Activated T-cell treated with anti-CD3 and anti-CD28 coated beads, Interleukin-2, amount 50 U/mL, for 72 hours (primary cell): ENCODE data around the gene INPP4B. TPM values are rescaled to one million over a fixed set of nuclear protein-coding genes. Genes with fewer than 3 reads are reported as not detected.

Experiments used
- ATAC-seq, 2 donors: fragments of 150-1000 bp; cut with Tn5 transposase; replicated peaks in 1 of 2; 2 replicates each; pipeline ENCODE4 v1.10.0; 2021; ENCODE audit warnings: moderate library complexity in 2 of 2, mild to moderate bottlenecking in 1 of 2
- DNase-seq, 2 donors: peaks; one replicate each; pipeline ENCODE4 v3.0.0; 2021 to 2022; ENCODE audit warnings: mixed read lengths in 1 of 2
- H3K27ac Mint-ChIP-seq: one replicate; pipeline ENCODE4 v1.8.0; 2022; ENCODE audit warnings: mild to moderate bottlenecking, moderate library complexity, mixed read lengths
- H3K27me3 Mint-ChIP-seq: one replicate; pipeline ENCODE4 v1.8.0; 2022; ENCODE audit warnings: low read depth, mixed read lengths
- H3K36me3 Mint-ChIP-seq, 2 donors: one replicate each; pipeline ENCODE4 v1.8.0; 2022; ENCODE audit warnings: mixed read lengths in 2 of 2, mild to moderate bottlenecking in 1 of 2; ENCODE audit not compliant: insufficient read depth in 2 of 2
- H3K4me1 Mint-ChIP-seq: one replicate; pipeline ENCODE4 v1.8.0; 2022; ENCODE audit warnings: low read depth, mixed read lengths
- H3K4me3 Mint-ChIP-seq, 2 donors: one replicate each; pipeline ENCODE4 v1.8.0; 2022; ENCODE audit warnings: mild to moderate bottlenecking in 2 of 2, mixed read lengths in 2 of 2, moderate library complexity in 2 of 2
- H3K9me3 Mint-ChIP-seq, 2 donors: one replicate each; pipeline ENCODE4 v1.8.0; 2022; ENCODE audit warnings: mixed read lengths in 2 of 2
- total RNA-seq, 2 donors: library from RNA; stranded (reverse); gene quantifications; one replicate each; pipeline ENCODE4 v1.2.3, GENCODE V29; 2022

Gene INPP4B
- total RNA-seq, 2 donors from 2014 or later = 64.9 to 67.3 TPM

DNA sequence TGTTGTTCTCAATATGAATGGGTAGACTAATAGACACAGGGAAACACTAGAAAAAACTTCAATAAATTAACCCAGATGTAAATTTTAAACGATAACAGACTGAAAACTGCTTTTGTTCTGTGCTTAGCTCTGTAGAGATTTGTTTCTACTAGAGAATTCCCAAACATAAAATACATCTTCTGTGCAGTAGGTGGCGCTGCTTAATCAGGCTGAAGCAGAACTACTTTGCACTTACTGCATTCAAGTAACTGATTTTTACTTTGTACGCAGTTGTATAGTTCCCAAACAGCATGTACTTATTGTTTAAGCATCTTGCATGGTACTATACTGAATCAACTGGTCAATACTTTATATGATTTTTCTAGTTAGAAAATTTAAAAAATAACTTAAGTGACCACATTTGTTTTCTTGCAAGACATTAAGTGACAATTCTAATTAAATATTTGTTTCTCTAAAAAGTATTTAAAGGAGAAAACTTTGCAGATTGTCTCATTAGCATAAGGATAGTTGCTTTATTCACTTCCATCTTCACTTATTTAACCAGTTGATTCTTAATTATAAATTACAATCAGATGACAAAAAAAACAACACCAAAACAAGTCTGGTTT is 719.1 kb downstream of the INPP4B start:
- DNase-seq = peak; percentile 55 to 67
- Mint-ChIP-seq H3K36me3 (peaks cover 5 to 6% of the 10 kb centered on the region in 2 donors), H3K4me3 (no peak overlapping the region), H3K9me3 (no peaks in the 10 kb centered on the region), H3K27ac (no peak overlapping the region), H3K27me3 (no peaks in the 10 kb centered on the region), H3K4me1 (peaks cover 21% of the 10 kb centered on the region)
- ATAC-seq = peak; percentile 39 to 50

DNA sequence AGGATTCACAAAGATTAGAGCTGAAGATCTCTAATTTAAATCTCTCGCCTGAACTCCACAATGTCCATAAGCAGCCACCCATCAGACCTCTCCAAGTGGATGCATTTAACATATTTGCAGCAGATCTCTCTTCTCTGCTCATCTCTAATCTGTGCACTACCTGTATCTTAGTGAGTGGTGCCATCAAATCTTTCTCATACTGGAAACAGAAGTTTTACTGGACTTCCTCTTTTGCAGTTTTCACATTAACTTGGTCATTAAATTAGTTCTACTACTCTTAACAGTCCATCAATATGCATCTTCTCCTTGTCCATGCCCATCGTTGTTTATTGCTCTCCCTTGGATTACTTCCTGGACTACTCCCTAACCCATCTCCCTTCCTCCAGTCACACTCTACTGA is 721.2 kb downstream of the INPP4B start:
- no peak overlapping the region for H3K27ac Mint-ChIP-seq

DNA sequence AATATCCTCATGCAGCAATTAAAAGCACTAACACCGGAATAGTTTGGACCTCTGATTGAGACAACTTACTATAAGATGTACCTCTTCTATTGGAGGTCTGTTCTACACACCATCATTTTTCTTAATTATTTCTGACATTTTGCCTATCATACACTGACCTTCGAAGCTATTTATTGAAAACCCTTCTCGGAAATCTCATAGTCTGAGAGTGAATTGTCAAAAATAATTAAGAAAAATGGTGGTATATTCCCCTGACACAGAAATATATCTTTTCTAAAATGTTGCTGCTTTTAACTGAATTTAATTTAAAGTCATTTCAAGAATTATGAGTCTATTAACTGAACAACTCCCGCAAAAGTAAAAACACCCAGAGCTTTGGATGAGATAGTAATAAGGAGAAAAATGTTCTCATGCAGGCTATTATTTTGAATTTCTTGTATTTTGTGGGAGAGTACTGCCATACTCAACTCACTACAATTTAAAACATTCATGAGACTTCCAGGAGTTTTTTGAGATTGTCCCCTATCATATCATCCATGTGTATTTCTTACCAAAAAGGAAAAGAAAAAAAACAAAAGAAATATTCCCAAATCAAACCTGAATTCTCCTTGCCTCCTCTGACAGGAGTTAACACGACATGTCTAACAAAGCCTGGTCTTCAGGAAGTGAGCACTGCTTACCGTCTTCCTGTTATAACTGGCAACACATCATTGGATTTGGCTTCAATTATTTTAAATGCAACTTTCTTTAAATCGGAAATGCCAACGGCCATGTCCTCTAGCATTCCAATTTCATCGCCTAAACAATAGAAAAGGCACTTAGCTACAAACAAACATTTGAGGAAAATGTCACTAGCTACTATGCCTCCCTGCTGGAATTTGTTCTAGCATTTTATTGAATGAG is 724.4 kb downstream of the INPP4B start:
- H3K27me3 Mint-ChIP-seq = no peaks in the 10 kb centered on the region
- peaks cover 12% of the 10 kb centered on the region for H3K4me1 Mint-ChIP-seq
- H3K27ac Mint-ChIP-seq = peak overlapping the region; percentile 86
- no peak overlapping the region for H3K4me3 Mint-ChIP-seq
- DNase-seq (no peak), ATAC-seq (no peak)
- peaks cover 25 to 39% of the 10 kb centered on the region in 2 donors for H3K36me3 Mint-ChIP-seq
- peaks cover 0 to 2% of the 10 kb centered on the region in 2 donors for H3K9me3 Mint-ChIP-seq

More for the DNA sequence above, 721.2 kb downstream of the INPP4B start:
- Mint-ChIP-seq H3K4me1 (peaks cover 12% of the 10 kb centered on the region), H3K27me3 (no peaks in the 10 kb centered on the region), H3K36me3 (peaks cover 13 to 19% of the 10 kb centered on the region in 2 donors), H3K9me3 (no peaks in the 10 kb centered on the region), H3K4me3 (no peak overlapping the region)
- DNase-seq (no peak), ATAC-seq (no peak)

DNA sequence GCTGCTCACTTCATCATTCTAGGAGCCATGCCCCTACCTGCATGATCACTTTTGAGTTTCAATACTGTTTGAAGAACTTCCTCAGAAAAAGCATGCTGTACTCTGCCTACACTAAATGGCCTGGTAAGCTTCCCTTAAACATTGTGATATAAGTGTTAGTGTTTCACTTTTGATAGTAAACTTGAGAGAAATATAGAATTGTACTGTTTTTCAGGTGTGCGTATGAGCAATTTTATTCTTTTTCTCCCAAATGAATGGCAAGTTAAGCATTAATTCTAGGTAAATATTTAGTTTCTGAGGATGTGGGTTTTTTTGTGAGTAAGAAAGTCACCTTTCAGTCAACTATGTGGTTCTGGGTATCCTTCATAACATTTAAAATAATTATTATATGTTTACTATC is 725.2 kb downstream of the INPP4B start:
- no peak overlapping the region for H3K4me3 Mint-ChIP-seq
- H3K27ac Mint-ChIP-seq = peak overlapping the region; percentile 10
- peaks cover 17% of the 10 kb centered on the region for H3K4me1 Mint-ChIP-seq
- ATAC-seq = peak; percentile 49 to 53
- peaks cover 0 to 2% of the 10 kb centered on the region in 2 donors for H3K9me3 Mint-ChIP-seq
- no peaks in the 10 kb centered on the region for H3K27me3 Mint-ChIP-seq
- DNase-seq = no peak
- peaks cover 27 to 43% of the 10 kb centered on the region in 2 donors for H3K36me3 Mint-ChIP-seq

DNA sequence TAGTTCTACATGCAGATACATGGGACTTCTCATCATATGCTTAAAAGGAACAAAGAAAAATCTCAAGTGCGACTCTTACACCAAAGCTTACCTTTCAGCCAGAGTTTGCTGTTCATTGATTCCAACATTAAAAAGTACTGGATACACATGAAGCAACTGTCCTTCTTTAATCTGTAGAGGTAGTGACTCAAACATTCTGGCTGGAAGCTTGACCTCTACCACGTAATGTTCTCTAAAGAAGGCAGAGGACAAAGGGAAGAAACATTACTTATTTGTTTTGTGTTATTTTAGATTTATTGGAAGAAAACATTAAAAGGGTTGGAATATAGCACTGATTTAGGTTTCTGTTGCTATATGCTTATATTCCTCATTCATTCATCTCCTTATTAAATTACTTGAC is 733.6 kb downstream of the INPP4B start:
- Mint-ChIP-seq H3K27ac (no peak overlapping the region), H3K27me3 (no peaks in the 10 kb centered on the region), H3K9me3 (no peaks in the 10 kb centered on the region), H3K36me3 (peaks cover 13 to 39% of the 10 kb centered on the region in 2 donors), H3K4me1 (peaks cover 8% of the 10 kb centered on the region), H3K4me3 (no peak overlapping the region)
- DNase-seq = no peak
- ATAC-seq = no peak

DNA sequence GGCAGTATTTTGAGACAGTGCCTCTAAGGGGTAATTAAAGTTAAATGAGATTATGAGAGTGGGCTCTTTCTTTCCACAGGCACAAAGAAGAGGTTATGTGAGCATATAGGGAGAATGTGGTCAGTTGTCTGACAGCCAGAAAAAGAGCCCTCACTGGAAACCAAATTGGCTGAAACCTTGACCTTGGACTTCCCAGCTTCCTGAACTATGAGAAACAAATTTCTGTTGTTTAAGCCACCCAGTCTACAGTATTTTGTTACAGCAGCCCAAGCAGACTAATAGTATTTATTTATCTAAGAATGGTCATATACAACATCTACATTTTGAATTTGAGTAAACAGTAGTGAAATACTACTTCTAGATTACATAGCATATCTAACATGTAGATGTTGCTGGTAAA is 736.0 kb downstream of the INPP4B start:
- H3K27ac Mint-ChIP-seq = no peak overlapping the region

DNA sequence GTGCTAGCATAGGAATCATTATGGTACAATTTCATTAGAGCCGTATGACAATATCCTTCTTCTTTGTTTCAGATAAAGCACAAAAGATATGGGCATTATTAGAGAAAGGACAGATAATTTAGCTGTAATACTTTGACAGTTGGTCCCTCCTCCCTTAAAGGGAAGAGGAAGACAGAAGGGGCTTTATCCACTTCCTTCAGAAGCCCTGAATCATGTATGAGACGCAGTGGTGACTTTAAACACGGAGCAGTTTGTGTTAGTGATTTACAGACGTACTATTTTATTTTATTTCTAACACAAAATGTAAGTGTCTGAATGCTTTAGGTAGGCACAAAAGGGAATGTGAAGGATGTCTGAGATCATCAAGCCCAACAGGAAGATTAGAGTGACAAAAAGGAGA is 742.1 kb downstream of the INPP4B start:
- no peak for ATAC-seq
- no peaks in the 10 kb centered on the region for H3K27me3 Mint-ChIP-seq
- peaks cover 5 to 18% of the 10 kb centered on the region in 2 donors for H3K36me3 Mint-ChIP-seq
- no peaks in the 10 kb centered on the region for H3K4me1 Mint-ChIP-seq
- DNase-seq = no peak
- H3K27ac Mint-ChIP-seq = no peak overlapping the region
- H3K9me3 Mint-ChIP-seq = no peaks in the 10 kb centered on the region
- H3K4me3 Mint-ChIP-seq = no peak overlapping the region

More for the DNA sequence above, 736.0 kb downstream of the INPP4B start:
- no peak for DNase-seq
- Mint-ChIP-seq H3K36me3 (peaks cover 11 to 25% of the 10 kb centered on the region in 2 donors), H3K9me3 (no peaks in the 10 kb centered on the region), H3K4me3 (no peak overlapping the region), H3K4me1 (no peaks in the 10 kb centered on the region), H3K27me3 (no peaks in the 10 kb centered on the region)
- no peak for ATAC-seq

DNA sequence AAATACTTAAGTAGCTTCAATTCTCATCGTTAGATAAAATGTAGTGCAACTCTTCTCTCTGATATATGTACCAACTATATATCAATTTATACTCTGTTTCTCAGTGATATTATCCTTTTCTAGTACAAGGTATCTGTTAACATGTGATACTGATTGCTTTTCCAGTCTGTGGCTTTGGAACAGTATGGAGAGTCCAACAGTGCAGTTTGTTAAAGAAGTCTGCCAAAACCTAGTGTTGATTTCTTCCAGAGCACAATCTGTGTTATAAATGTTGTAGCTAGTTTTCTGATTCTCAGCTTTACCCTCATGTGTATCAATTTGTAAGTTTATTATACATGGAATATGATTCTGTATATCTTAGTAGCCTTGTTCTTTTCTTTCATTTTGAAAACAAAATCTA is 744.7 kb downstream of the INPP4B start:
- Mint-ChIP-seq H3K27me3 (no peaks in the 10 kb centered on the region), H3K4me1 (no peaks in the 10 kb centered on the region), H3K9me3 (no peaks in the 10 kb centered on the region), H3K27ac (no peak overlapping the region), H3K4me3 (no peak overlapping the region), H3K36me3 (peaks cover 2 to 12% of the 10 kb centered on the region in 2 donors)
- DNase-seq (no peak), ATAC-seq (no peak)

DNA sequence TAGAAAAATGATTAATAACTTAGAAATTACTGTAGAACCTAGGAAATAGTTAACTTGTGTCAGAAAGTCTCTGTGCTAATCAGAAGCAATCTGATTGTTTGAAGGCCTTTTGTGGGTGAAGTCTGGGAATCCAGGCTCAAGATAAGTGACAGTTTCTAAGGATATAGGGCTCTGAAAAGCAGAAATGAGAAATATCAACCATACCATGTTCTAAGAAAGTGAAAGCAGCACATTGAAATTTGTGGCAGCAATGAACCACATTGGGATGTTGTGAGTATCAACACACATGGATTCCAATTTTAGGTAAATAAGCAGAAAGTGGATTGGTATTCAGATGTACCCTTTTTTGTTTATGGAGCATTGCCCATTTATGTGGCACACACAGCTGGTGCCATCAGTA is 745.2 kb downstream of the INPP4B start:
- Mint-ChIP-seq H3K27ac (no peak overlapping the region), H3K4me1 (no peaks in the 10 kb centered on the region), H3K36me3 (peaks cover 2 to 13% of the 10 kb centered on the region in 2 donors), H3K27me3 (no peaks in the 10 kb centered on the region), H3K4me3 (no peak overlapping the region), H3K9me3 (no peaks in the 10 kb centered on the region)
- no peak for DNase-seq
- ATAC-seq = no peak

DNA sequence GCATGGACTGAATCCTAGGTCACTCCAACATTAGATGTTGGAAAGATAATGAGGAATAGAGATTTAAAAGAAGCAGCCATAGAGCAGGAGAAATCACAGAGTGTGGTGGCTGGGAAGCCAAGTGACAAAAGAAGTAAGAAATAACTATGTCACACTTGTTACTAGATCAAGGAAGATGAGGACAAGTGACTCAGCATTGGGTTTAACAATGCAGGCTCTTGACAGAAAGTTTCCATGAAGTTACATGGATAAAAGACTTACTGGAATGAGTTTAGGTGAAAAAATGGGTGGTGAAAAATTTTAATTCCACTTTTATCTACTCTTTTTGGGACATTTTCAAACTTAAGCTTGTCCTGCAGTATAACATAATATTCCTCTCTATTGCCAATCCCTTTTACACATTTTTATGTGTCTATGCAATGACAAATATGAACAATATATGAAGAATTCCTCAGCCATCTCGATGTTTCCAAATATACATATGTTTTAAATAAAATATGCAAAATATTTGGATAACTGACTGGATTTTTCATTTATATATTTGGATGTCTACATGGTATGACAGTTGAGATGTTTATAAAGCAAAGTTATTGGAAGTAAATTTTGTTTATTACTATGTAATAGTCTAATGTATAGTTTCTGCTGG is 747.1 kb downstream of the INPP4B start:
- Mint-ChIP-seq H3K9me3 (no peaks in the 10 kb centered on the region), H3K27me3 (no peaks in the 10 kb centered on the region), H3K4me1 (no peaks in the 10 kb centered on the region), H3K36me3 (peaks cover 4 to 23% of the 10 kb centered on the region in 2 donors), H3K4me3 (no peak overlapping the region), H3K27ac (peak overlapping the region; percentile 7)
- DNase-seq (no peak), ATAC-seq (no peak)

DNA sequence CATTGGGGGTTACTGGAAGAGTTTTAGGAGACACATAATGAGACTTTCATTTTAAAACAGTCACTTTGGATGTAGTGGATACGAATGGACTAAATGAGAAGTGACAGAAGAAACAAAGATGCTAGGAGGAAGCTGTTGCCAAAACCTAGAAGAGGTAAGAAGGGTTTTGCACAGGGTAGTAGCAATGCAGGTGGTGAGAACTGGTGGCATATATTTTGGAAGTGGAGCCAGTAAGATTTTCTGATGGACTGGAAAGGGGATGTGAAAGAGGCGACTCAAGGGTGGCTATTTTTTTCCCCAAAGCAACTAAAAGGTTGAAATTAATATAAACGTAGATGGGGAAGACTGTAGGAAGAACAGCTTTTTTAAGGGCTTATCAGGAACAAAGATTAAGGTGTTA is 747.7 kb downstream of the INPP4B start:
- Mint-ChIP-seq H3K9me3 (no peaks in the 10 kb centered on the region), H3K4me1 (no peaks in the 10 kb centered on the region), H3K27me3 (no peaks in the 10 kb centered on the region), H3K36me3 (peaks cover 4 to 24% of the 10 kb centered on the region in 2 donors), H3K4me3 (no peak overlapping the region), H3K27ac (peak overlapping the region; percentile 15)
- ATAC-seq = no peak
- DNase-seq = no peak

DNA sequence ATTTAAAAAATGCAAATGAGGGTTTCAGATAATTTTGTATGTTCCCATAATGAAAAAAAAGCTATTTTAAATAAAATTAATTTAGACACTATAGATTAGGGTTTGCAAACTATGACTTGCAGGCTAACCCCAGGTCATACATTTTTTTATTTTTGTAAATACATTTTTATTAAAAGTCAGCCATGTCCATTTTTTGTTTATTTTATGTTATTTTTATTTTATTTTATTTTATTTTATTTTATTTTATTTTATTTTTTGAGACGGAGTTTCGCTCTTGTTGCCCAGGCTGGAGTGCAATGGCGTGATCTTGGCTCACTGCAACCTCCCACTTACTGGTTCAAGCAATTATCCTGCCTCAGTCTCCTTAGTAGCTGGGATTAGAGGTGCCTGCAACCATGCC is 749.1 kb downstream of the INPP4B start:
- Mint-ChIP-seq H3K27ac (no peak overlapping the region), H3K27me3 (no peaks in the 10 kb centered on the region), H3K4me3 (no peak overlapping the region), H3K9me3 (no peaks in the 10 kb centered on the region), H3K36me3 (peaks cover 4 to 23% of the 10 kb centered on the region in 2 donors), H3K4me1 (no peaks in the 10 kb centered on the region)
- no peak for DNase-seq
- no peak for ATAC-seq
